GM19351 (cell line): ENCODE results near the gene MYO10.

Experiments
- ATAC-seq: cut with Tn5 transposase; IDR thresholded peaks from one replicate; pipeline ENCODE4 v1.9.1; 2021; ENCODE audit warnings: mild to moderate bottlenecking, moderate library complexity; ENCODE audit not compliant: unreplicated experiment

MYO10 gene

DNA sequence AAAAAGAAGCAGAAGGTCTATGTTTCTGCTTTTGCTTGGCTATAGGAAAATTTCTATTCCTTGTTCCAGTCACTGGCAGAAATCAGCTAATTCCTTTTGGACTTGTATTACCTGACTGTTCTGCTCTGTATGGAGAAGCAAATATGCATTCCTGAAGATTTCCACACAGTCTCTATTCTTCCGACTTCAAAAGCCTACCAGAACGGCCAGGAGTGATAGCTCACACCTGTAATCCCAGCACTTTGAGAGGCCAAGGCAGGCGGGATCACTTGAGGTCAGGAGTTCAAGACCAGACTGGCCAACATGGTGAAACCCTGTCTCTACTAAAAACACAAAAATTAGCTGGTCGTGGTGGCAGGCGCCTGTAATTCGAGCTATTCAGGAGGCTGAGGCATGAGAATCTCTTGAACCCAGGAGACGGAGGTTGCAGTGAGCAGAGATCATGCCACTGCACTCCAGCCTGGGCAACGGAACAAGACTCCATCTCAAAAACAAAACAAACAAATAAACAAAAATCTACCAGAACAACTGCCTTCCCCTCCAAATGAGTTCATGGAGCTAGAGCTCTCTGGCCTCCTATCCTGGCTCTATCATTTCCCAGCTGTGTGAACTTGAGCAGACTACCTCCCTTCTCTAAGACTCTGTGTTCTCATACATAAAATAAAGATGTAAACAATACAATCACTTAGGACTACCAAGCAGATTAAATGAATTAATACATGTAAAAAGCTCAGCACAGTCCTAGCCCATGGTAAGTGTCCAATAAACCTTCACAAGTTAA, 17.0 kb downstream of the MYO10 start:
- ATAC-seq, result no peak

- ATAC-seq, result no peak
Observed at GRCh38 chr5:16918156-16918555, 17.9 kb downstream of the MYO10 start.

GRCh38 chr5:16916262-16916878, 19.7 kb downstream of the MYO10 start:
- ATAC-seq, result no peak

DNA sequence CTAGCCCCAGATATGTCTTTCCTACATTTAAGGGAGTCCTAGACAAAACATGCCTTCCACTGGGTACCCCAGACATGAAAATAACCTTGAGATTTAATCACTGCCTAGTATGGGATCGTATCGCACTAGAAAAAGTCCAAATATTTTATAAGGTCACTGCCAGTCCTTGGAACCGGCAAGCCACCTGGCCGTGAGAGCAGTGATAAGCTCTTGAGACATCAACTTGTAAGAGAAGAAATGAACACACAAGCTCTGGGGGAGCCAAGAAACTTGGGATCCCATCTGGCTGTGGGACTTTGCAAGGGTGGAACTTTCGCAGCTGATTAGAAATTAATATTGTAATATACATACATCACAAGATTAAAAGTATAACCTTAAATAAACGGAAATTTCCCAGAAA, 21.5 kb downstream of the MYO10 start:
- ATAC-seq, result no peak

DNA sequence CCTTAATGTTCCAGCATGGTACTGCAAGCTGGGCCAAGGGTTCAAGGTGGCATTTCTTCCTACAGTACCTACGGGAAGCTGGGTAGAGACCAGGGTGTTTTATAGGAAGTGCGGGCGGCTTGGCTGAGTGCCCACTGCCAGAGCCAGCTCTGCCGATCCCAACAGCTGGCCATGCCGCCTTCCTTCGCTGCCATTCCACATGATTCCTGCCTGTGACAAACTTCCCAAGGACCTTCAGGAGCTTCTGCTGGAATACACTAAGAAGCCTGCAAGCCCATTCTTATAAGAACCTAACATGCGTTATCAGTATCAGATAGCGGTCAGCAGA, 22.0 kb downstream of the MYO10 start:
- no peak for ATAC-seq

GRCh38 chr5:16913187-16914107, 22.6 kb downstream of the MYO10 start:
- ATAC-seq, result no peak

- ATAC-seq, result no peak
Observed at GRCh38 chr5:16912080-16912479, 24.0 kb downstream of the MYO10 start.

DNA sequence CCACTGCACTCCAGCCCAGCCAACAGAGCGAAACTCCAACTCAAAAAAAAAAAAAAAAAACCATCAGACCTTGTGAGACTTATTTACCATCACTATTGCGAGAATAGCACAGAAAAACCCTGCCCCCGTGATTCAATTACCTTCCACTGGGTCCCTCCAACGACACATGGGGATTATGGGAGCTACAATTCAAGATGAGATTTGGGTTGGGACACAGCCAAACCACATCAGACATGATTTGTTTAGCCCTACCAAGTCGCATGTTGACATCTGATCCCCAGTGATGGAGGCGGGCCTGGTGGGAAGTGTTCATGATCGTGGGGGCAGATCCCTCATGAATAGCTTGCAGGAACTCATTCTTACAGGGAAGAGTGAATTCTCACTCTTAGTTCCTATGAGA, 26.6 kb downstream of the MYO10 start:
- ATAC-seq, result no peak

- no peak for ATAC-seq
Observed at GRCh38 chr5:16907270-16907669, 28.8 kb downstream of the MYO10 start.

GRCh38 chr5:16906255-16906654, 29.8 kb downstream of the MYO10 start:
- no peak for ATAC-seq

GRCh38 chr5:16903480-16904300, 32.4 kb downstream of the MYO10 start:
- no peak for ATAC-seq

DNA sequence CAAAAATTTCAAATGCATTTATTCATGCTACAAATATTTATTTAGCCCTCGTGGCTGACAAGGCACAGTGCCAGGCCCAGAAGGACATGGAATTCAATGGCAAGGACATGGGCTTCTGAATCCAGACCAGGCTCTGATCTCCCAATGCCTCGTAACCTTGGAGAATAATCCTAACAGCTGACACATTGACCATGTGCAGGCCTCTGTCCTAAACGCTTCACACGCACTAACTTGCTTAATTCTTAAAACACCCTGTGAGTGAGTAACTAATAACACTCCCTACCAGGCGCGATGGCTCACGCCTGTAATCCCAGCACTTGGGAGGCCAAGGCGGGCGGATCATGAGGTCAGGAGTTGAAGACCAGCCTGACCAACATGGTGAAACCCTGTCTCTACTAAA, 33.2 kb downstream of the MYO10 start:
- no peak for ATAC-seq

DNA sequence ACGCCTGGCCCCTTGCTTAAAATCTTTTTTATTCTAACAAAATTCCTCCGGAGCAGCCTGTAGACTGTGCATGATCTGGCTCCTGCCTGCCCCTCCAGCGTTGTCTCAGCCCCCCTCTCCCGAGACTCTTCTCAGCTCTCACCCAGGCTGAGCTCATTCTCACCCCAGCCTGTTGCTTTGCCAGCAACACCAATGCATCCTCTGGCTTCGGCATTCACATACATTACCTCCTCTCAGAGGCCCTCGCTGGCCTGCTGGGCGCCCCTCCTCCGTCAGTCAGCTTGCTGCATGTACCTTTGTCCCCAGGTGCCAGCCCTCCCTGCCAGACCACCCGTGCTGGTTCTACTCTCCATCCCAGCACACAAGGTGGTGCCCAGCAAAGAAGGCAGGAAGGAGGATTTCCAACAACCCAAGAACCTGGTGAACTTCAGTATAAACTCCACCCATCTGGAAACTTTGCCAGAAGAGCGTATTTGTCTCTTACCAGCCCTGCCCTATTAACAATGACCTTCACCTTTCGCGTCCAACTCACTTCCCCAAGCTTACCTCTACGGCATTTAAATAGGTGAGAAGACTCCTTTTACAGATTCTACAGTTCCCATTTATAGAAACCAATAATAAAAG, 35.0 kb downstream of the MYO10 start:
- no peak for ATAC-seq

DNA sequence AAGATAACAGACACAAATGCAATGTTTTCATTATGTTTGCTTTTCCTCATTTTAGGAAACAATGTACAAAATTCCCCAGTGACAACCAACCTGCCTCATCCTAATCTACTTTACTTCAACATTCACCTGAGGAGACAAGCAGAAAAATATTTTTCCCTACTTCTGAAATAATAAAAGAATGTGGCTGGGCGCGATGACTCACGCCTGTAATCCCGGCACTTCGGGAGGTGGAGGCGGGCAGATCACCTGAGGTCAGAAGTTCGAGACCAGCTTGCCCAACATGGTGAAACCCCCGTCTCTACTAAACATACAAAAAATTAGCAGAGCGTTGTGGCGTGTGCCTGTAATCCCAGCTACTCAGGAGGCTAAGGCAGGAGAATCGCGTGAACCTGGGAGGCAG, 36.9 kb downstream of the MYO10 start:
- no peak for ATAC-seq

GRCh38 chr5:16897800-16898199, 38.3 kb downstream of the MYO10 start:
- no peak for ATAC-seq

DNA sequence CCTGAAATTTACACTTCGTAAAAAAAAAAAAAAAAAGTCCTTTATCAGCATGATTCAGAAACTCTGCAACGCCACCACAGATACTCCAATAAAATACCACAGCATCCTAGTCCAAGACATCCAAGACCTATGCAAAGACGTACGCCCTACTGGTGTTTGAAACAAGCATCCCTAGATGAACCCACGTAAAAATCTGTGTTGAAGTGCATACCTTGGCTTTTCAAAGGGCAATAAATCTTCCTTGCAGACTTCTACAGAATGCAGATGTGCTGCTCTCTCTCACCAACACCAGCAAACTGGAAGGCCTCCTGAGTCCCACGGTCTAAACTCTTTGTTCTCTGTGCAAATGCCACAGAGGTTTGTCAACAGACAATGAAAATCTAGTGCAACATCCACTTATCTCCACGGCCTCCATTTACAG, 38.8 kb downstream of the MYO10 start:
- no peak for ATAC-seq

- ATAC-seq, result no peak
Observed at GRCh38 chr5:16896767-16897166, 39.3 kb downstream of the MYO10 start.

DNA sequence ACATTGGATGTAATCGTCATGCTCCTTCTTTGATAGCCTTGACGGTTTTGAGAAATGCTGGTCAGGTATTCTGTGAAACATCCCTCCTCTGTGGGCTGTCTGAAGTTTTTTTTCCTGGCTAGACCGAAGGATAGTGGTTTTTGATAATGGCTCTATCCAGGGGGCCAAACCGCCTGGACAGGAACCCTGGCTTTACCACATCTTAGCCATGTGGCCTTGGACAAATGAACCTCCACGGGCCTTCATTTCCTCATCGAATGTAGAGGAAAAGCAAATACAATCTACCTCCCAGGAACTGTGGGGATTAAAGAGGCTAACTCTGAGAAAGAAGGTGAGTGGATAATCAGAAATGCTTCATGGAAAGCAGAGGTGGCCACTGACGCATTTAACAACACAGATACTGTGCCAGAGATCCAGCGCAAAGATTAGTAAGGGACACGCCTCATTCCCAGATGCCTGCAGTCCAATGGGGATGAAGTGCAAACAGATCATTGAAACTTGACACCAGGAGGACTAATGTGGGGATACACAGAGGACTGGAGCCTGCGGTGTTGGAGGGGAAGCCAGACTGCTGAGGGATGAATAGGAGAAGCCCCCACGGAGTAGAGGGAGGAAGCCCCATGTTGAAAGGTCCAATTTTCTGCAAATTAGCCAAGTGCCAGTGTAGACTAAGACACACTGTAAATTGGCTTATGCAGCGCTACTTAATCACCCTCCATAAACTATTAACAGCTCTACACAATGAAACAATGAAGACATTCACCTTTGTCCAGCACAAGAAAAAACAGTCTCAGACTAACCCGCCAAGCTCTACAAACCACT, 41.6 kb downstream of the MYO10 start:
- no peak for ATAC-seq

GRCh38 chr5:16891033-16891432, 45.1 kb downstream of the MYO10 start:
- no peak for ATAC-seq
